SK-N-SH (cell line): ENCODE results near the gene B4GALNT2.

Experiments used
- EP300 ChIP-seq, 2 experiments: IDR thresholded peaks; 2 replicates each; pipeline versions ENCODE4 v1.4.0 to v1.6.1; 2012; ENCODE audit warnings: borderline replicate concordance in 1 of 2, low read depth in 1 of 2, low read length in 1 of 2
- EZH2phosphoT487 ChIP-seq: fragments of 200-600 bp; sonication (generic); IDR thresholded peaks from 2 replicates; pipeline ENCODE4 v1.6.1; 2017; ENCODE audit warnings: low read depth, mixed run types, mild to moderate bottlenecking, antibody characterized with exemption, moderate library complexity, borderline replicate concordance
- GATA2 ChIP-seq: sonication (generic); formaldehyde crosslinking; IDR thresholded peaks from 2 replicates; pipeline ENCODE4 v1.5.0; 2020; ENCODE audit warnings: mild to moderate bottlenecking, missing genetic modification reagents
- POLR2AphosphoS5 ChIP-seq: IDR thresholded peaks from 2 replicates; pipeline ENCODE4 v1.6.1; 2012; ENCODE audit warnings: low read depth, low read length
- RAD21 ChIP-seq: IDR thresholded peaks from 2 replicates; pipeline ENCODE4 v1.6.1; 2012; ENCODE audit warnings: mild to moderate bottlenecking, low read length
- TEAD4 ChIP-seq: IDR thresholded peaks from 2 replicates; pipeline ENCODE4 v1.4.0; 2012; ENCODE audit warnings: mild to moderate bottlenecking, borderline replicate concordance; ENCODE audit not compliant: insufficient read depth
- YY1 ChIP-seq: IDR thresholded peaks from 2 replicates; pipeline ENCODE4 v1.4.0; 2012; ENCODE audit warnings: low read depth, mild to moderate bottlenecking
- TF ChIP-seq, protein P1 (sequence below): fragments of 200-600 bp; sonication (generic); IDR thresholded peaks from 2 replicates; pipeline ENCODE4 v1.6.1; 2017; ENCODE audit warnings: antibody characterized with exemption, mild to moderate bottlenecking, moderate library complexity
- TF ChIP-seq, protein P2 (sequence below): IDR thresholded peaks from 2 replicates; pipeline ENCODE4 v1.4.0; 2012; ENCODE audit warnings: low read depth
- TF ChIP-seq, protein P3 (sequence below): fragments of 150-350 bp; IDR thresholded peaks from 2 replicates; pipeline ENCODE4 v1.6.1; 2017; ENCODE audit warnings: antibody characterized with exemption, low read length, low read depth, borderline replicate concordance
- TF ChIP-seq, protein P4 (sequence below): IDR thresholded peaks from 2 replicates; pipeline ENCODE4 v1.4.0; 2012; ENCODE audit warnings: low read depth, borderline replicate concordance

DNA sequence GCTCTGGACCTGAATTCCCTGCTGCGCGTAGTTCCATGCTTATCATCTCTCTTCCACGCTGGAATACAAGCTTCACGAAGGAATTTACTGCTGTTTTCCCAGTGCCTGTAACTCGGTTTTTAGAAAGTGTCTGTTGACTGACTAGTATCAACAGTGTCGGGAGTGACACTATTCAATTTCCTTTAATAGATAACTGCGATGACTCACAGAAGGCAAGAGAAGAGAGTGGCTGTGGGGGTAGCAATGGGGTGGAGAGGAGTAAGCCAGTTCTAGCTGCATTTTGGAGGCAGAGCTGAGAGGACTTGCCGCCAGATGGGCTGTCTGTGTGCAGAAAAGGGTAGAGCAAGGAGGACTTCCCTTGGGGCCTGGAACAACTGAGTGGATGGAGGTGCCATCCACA lies 25.2 kb downstream of the B4GALNT2 start:
- TF ChIP-seq, protein P1, sequence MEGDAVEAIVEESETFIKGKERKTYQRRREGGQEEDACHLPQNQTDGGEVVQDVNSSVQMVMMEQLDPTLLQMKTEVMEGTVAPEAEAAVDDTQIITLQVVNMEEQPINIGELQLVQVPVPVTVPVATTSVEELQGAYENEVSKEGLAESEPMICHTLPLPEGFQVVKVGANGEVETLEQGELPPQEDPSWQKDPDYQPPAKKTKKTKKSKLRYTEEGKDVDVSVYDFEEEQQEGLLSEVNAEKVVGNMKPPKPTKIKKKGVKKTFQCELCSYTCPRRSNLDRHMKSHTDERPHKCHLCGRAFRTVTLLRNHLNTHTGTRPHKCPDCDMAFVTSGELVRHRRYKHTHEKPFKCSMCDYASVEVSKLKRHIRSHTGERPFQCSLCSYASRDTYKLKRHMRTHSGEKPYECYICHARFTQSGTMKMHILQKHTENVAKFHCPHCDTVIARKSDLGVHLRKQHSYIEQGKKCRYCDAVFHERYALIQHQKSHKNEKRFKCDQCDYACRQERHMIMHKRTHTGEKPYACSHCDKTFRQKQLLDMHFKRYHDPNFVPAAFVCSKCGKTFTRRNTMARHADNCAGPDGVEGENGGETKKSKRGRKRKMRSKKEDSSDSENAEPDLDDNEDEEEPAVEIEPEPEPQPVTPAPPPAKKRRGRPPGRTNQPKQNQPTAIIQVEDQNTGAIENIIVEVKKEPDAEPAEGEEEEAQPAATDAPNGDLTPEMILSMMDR = no peak
- TF ChIP-seq, protein P2, sequence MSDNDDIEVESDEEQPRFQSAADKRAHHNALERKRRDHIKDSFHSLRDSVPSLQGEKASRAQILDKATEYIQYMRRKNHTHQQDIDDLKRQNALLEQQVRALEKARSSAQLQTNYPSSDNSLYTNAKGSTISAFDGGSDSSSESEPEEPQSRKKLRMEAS = no peak
- no peak for TF ChIP-seq TEAD4
- no peak for TF ChIP-seq EZH2phosphoT487
- no peak for TF ChIP-seq RAD21
- TF ChIP-seq, protein P3, sequence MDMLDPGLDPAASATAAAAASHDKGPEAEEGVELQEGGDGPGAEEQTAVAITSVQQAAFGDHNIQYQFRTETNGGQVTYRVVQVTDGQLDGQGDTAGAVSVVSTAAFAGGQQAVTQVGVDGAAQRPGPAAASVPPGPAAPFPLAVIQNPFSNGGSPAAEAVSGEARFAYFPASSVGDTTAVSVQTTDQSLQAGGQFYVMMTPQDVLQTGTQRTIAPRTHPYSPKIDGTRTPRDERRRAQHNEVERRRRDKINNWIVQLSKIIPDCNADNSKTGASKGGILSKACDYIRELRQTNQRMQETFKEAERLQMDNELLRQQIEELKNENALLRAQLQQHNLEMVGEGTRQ = no peak
- TF ChIP-seq YY1 = no peak
- no peak for TF ChIP-seq EP300 (IDR thresholded peaks at IDR 0.05; ENCODE audit: borderline replicate concordance in 1 of 2, low read depth in 1 of 2, low read length in 1 of 2)
- TF ChIP-seq POLR2AphosphoS5 = no peak
- no peak for TF ChIP-seq GATA2
- TF ChIP-seq, protein P4, sequence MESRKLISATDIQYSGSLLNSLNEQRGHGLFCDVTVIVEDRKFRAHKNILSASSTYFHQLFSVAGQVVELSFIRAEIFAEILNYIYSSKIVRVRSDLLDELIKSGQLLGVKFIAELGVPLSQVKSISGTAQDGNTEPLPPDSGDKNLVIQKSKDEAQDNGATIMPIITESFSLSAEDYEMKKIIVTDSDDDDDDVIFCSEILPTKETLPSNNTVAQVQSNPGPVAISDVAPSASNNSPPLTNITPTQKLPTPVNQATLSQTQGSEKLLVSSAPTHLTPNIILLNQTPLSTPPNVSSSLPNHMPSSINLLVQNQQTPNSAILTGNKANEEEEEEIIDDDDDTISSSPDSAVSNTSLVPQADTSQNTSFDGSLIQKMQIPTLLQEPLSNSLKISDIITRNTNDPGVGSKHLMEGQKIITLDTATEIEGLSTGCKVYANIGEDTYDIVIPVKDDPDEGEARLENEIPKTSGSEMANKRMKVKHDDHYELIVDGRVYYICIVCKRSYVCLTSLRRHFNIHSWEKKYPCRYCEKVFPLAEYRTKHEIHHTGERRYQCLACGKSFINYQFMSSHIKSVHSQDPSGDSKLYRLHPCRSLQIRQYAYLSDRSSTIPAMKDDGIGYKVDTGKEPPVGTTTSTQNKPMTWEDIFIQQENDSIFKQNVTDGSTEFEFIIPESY = no peak
